ENCODE results near the gene CACNA2D3. TPM values are rescaled to one million over a fixed set of nuclear protein-coding genes. Genes with fewer than 3 reads are reported as not detected.

CACNA2D3 gene
- total RNA-seq, 3 donors from 2014 or later: not detected

GRCh38 chr3:54372232-54372631 lies 249.9 kb downstream of the CACNA2D3 start:
- Mint-ChIP-seq H3K27me3 (ENCODE audit: low read depth) (peaks cover 6% of the 10 kb centered on the region), H3K36me3 (ENCODE audit: insufficient read depth) (no peaks in the 10 kb centered on the region), H3K9me3 (no peaks in the 10 kb centered on the region), H3K4me1 (ENCODE audit: low read depth) (no peaks in the 10 kb centered on the region), H3K4me3 (no peak overlapping the region)
- ATAC-seq (no peak), DNase-seq (no peak)

- ATAC-seq (peak in 1 of 2 donors; percentile 27), DNase-seq (no peak)
- Mint-ChIP-seq H3K4me3 (no peak overlapping the region), H3K27me3 (ENCODE audit: low read depth) (peaks cover 6% of the 10 kb centered on the region), H3K9me3 (no peaks in the 10 kb centered on the region), H3K36me3 (ENCODE audit: insufficient read depth) (no peaks in the 10 kb centered on the region), H3K4me1 (ENCODE audit: low read depth) (no peaks in the 10 kb centered on the region)
Observed at GRCh38 chr3:54374214-54374852, 252.0 kb downstream of the CACNA2D3 start.

GRCh38 chr3:54376142-54376807 lies 253.9 kb downstream of the CACNA2D3 start:
- H3K9me3 Mint-ChIP-seq: no peaks in the 10 kb centered on the region
- no peaks in the 10 kb centered on the region for H3K36me3 Mint-ChIP-seq (ENCODE audit: insufficient read depth)
- H3K4me1 Mint-ChIP-seq (ENCODE audit: low read depth): no peaks in the 10 kb centered on the region
- DNase-seq (no peak), ATAC-seq (no peak)
- H3K4me3 Mint-ChIP-seq: no peak overlapping the region
- H3K27me3 Mint-ChIP-seq (ENCODE audit: low read depth): peaks cover 3% of the 10 kb centered on the region

GRCh38 chr3:54376939-54377578 lies 254.7 kb downstream of the CACNA2D3 start:
- Mint-ChIP-seq H3K4me3 (no peak overlapping the region), H3K27me3 (ENCODE audit: low read depth) (peaks cover 2% of the 10 kb centered on the region), H3K4me1 (ENCODE audit: low read depth) (no peaks in the 10 kb centered on the region), H3K36me3 (ENCODE audit: insufficient read depth) (no peaks in the 10 kb centered on the region), H3K9me3 (no peaks in the 10 kb centered on the region)
- ATAC-seq: no peak
- no peak for DNase-seq

- Mint-ChIP-seq H3K4me3 (no peak overlapping the region), H3K27me3 (ENCODE audit: low read depth) (peaks cover 2% of the 10 kb centered on the region), H3K36me3 (ENCODE audit: insufficient read depth) (no peaks in the 10 kb centered on the region), H3K9me3 (no peaks in the 10 kb centered on the region), H3K4me1 (ENCODE audit: low read depth) (no peaks in the 10 kb centered on the region)
- ATAC-seq: no peak
- DNase-seq: no peak
Observed at GRCh38 chr3:54378184-54378583, 255.8 kb downstream of the CACNA2D3 start.

- Mint-ChIP-seq H3K4me1 (ENCODE audit: low read depth) (no peaks in the 10 kb centered on the region), H3K9me3 (no peaks in the 10 kb centered on the region), H3K27me3 (ENCODE audit: low read depth) (peaks cover 3% of the 10 kb centered on the region), H3K36me3 (ENCODE audit: insufficient read depth) (no peaks in the 10 kb centered on the region), H3K4me3 (no peak overlapping the region)
- no peak for ATAC-seq
- no peak for DNase-seq
Observed at GRCh38 chr3:54384279-54384678, 261.9 kb downstream of the CACNA2D3 start.

GRCh38 chr3:54390582-54390981 lies 268.2 kb downstream of the CACNA2D3 start:
- no peak for DNase-seq
- H3K9me3 Mint-ChIP-seq: peaks cover 3% of the 10 kb centered on the region
- no peak for ATAC-seq
- no peaks in the 10 kb centered on the region for H3K36me3 Mint-ChIP-seq (ENCODE audit: insufficient read depth)
- H3K4me1 Mint-ChIP-seq (ENCODE audit: low read depth): no peaks in the 10 kb centered on the region
- H3K4me3 Mint-ChIP-seq: no peak overlapping the region
- peaks cover 3% of the 10 kb centered on the region for H3K27me3 Mint-ChIP-seq (ENCODE audit: low read depth)

- no peaks in the 10 kb centered on the region for H3K4me1 Mint-ChIP-seq (ENCODE audit: low read depth)
- H3K27me3 Mint-ChIP-seq (ENCODE audit: low read depth): peaks cover 1% of the 10 kb centered on the region
- no peak overlapping the region for H3K4me3 Mint-ChIP-seq
- H3K36me3 Mint-ChIP-seq (ENCODE audit: insufficient read depth): no peaks in the 10 kb centered on the region
- no peak for DNase-seq
- peaks cover 3% of the 10 kb centered on the region for H3K9me3 Mint-ChIP-seq
- no peak for ATAC-seq
Observed at GRCh38 chr3:54393150-54393549, 270.8 kb downstream of the CACNA2D3 start.

GRCh38 chr3:54408328-54408727 lies 286.0 kb downstream of the CACNA2D3 start:
- ATAC-seq (no peak), DNase-seq (no peak)
- H3K9me3 Mint-ChIP-seq: peaks cover 8% of the 10 kb centered on the region
- H3K4me3 Mint-ChIP-seq: no peak overlapping the region
- H3K27me3 Mint-ChIP-seq (ENCODE audit: low read depth): no peaks in the 10 kb centered on the region
- H3K4me1 Mint-ChIP-seq (ENCODE audit: low read depth): no peaks in the 10 kb centered on the region
- no peaks in the 10 kb centered on the region for H3K36me3 Mint-ChIP-seq (ENCODE audit: insufficient read depth)

- Mint-ChIP-seq H3K9me3 (no peaks in the 10 kb centered on the region), H3K27me3 (ENCODE audit: low read depth) (peaks cover 4% of the 10 kb centered on the region), H3K4me3 (no peak overlapping the region), H3K36me3 (ENCODE audit: insufficient read depth) (no peaks in the 10 kb centered on the region), H3K4me1 (ENCODE audit: low read depth) (no peaks in the 10 kb centered on the region)
- ATAC-seq: no peak
- no peak for DNase-seq
Observed at GRCh38 chr3:54421943-54422342, 299.6 kb downstream of the CACNA2D3 start.

GRCh38 chr3:54424292-54424691 lies 301.9 kb downstream of the CACNA2D3 start:
- H3K9me3 Mint-ChIP-seq: no peaks in the 10 kb centered on the region
- DNase-seq (no peak), ATAC-seq (no peak)
- H3K27me3 Mint-ChIP-seq (ENCODE audit: low read depth): peaks cover 9% of the 10 kb centered on the region
- H3K36me3 Mint-ChIP-seq (ENCODE audit: insufficient read depth): no peaks in the 10 kb centered on the region
- no peaks in the 10 kb centered on the region for H3K4me1 Mint-ChIP-seq (ENCODE audit: low read depth)
- H3K4me3 Mint-ChIP-seq: no peak overlapping the region

- H3K4me3 Mint-ChIP-seq: no peak overlapping the region
- H3K9me3 Mint-ChIP-seq: no peaks in the 10 kb centered on the region
- H3K27me3 Mint-ChIP-seq (ENCODE audit: low read depth): peaks cover 5% of the 10 kb centered on the region
- no peaks in the 10 kb centered on the region for H3K36me3 Mint-ChIP-seq (ENCODE audit: insufficient read depth)
- no peak for DNase-seq
- no peaks in the 10 kb centered on the region for H3K4me1 Mint-ChIP-seq (ENCODE audit: low read depth)
- no peak for ATAC-seq
Observed at GRCh38 chr3:54426381-54426780, 304.0 kb downstream of the CACNA2D3 start.

GRCh38 chr3:54427501-54427900 lies 305.1 kb downstream of the CACNA2D3 start:
- Mint-ChIP-seq H3K9me3 (no peaks in the 10 kb centered on the region), H3K27me3 (ENCODE audit: low read depth) (peaks cover 5% of the 10 kb centered on the region), H3K4me1 (ENCODE audit: low read depth) (no peaks in the 10 kb centered on the region), H3K4me3 (no peak overlapping the region), H3K36me3 (ENCODE audit: insufficient read depth) (no peaks in the 10 kb centered on the region)
- ATAC-seq (no peak), DNase-seq (no peak)

- no peak for ATAC-seq
Observed at GRCh38 chr3:54427941-54428871, 305.9 kb downstream of the CACNA2D3 start.

More at GRCh38 chr3:54427941-54428871, 305.9 kb downstream of the CACNA2D3 start:
- H3K9me3 Mint-ChIP-seq: no peaks in the 10 kb centered on the region
- H3K36me3 Mint-ChIP-seq (ENCODE audit: insufficient read depth): no peaks in the 10 kb centered on the region
- no peak overlapping the region for H3K4me3 Mint-ChIP-seq
- no peaks in the 10 kb centered on the region for H3K4me1 Mint-ChIP-seq (ENCODE audit: low read depth)
- peaks cover 5% of the 10 kb centered on the region for H3K27me3 Mint-ChIP-seq (ENCODE audit: low read depth)
- DNase-seq: no peak

Data from activated T-cell treated with anti-CD3 and anti-CD28 coated beads, Interleukin-2, amount 50 U/mL, for 4 hours (primary cell).